SK-N-SH treated with all-trans-retinoic acid at 6 μM for 48 hours (cell line): ENCODE results near the gene CHMP3.

Experiments used
- ARNTL ChIP-seq: fragments of 450-650 bp; formaldehyde crosslinking; IDR thresholded peaks from 2 replicates; pipeline ENCODE4 v1.5.0; 2020; ENCODE audit warnings: low read depth, mild to moderate bottlenecking, moderate library complexity, borderline replicate concordance
- CREB5 ChIP-seq: fragments of 250-450 bp; sonication (Bioruptor Pico); IDR thresholded peaks from 2 replicates; pipeline ENCODE4 v1.5.1; 2020; ENCODE audit warnings: low read depth, mild to moderate bottlenecking, moderate library complexity
- CSDC2 ChIP-seq: fragments of 250-450 bp; sonication (Bioruptor Pico); IDR thresholded peaks from 2 replicates; pipeline ENCODE4 v1.5.0; 2020; ENCODE audit warnings: mild to moderate bottlenecking, moderate library complexity
- CSRNP3 ChIP-seq: fragments of 250-450 bp; sonication (Bioruptor Pico); IDR thresholded peaks from 2 replicates; pipeline ENCODE4 v1.5.1; 2021; ENCODE audit warnings: mild to moderate bottlenecking, moderate library complexity
- ISL1 ChIP-seq: fragments of 250-450 bp; sonication (Bioruptor Pico); IDR thresholded peaks from 2 replicates; pipeline ENCODE4 v2.1.2; 2022; ENCODE audit warnings: mild to moderate bottlenecking, moderate library complexity
- OSR1 ChIP-seq: fragments of 250-450 bp; sonication (Bioruptor Pico); IDR thresholded peaks from 2 replicates; pipeline ENCODE4 v1.8.0; 2022; ENCODE audit warnings: moderate library complexity, mild to moderate bottlenecking, inconsistent platforms
- PATZ1 ChIP-seq: fragments of 250-450 bp; sonication (Bioruptor Pico); IDR thresholded peaks from 2 replicates; pipeline ENCODE4 v1.8.0; 2020; ENCODE audit warnings: mild to moderate bottlenecking, moderate library complexity, borderline replicate concordance
- POU6F1 ChIP-seq: fragments of 250-450 bp; sonication (Bioruptor Pico); IDR thresholded peaks from 2 replicates; pipeline ENCODE4 v1.8.0; 2021; ENCODE audit warnings: low read depth, mild to moderate bottlenecking, moderate library complexity, borderline replicate concordance
- PPARA ChIP-seq: fragments of 250-450 bp; sonication (Bioruptor Pico); IDR thresholded peaks from 2 replicates; pipeline ENCODE4 v1.5.0; 2020; ENCODE audit warnings: mild to moderate bottlenecking, borderline replicate concordance
- RARB ChIP-seq: fragments of 250-450 bp; sonication (Bioruptor Pico); IDR thresholded peaks from 2 replicates; pipeline ENCODE4 v1.8.0; 2021; ENCODE audit warnings: mild to moderate bottlenecking, moderate library complexity

- no peak for TF ChIP-seq CSDC2 (CRISPR knock-in tag)
- TF ChIP-seq RARB (CRISPR knock-in tag): no peak
- no peak for TF ChIP-seq ARNTL (CRISPR knock-in tag)
- TF ChIP-seq PATZ1: no peak
- no peak for TF ChIP-seq ISL1 (CRISPR knock-in tag)
- no peak for TF ChIP-seq CSRNP3 (CRISPR knock-in tag)
- TF ChIP-seq PPARA (CRISPR knock-in tag): no peak
- TF ChIP-seq POU6F1: no peak
- TF ChIP-seq OSR1: no peak
- no peak for TF ChIP-seq CREB5 (CRISPR knock-in tag)
These were observed 108.1 kb downstream of the CHMP3 start for GRCh38 chr2:86455181-86455580.
